GM19452 (cell line): ENCODE data around the gene GATA6.
"Not testable (repeated sequence)": the region's sequence is repeated elsewhere in the genome, so short reads cannot be mapped to it uniquely, and the experiment has no call there.

Source experiments
- ATAC-seq: cut with Tn5 transposase; IDR thresholded peaks from one replicate; pipeline ENCODE4 v1.9.1; 2021; ENCODE audit not compliant: unreplicated experiment

Gene GATA6

DNA sequence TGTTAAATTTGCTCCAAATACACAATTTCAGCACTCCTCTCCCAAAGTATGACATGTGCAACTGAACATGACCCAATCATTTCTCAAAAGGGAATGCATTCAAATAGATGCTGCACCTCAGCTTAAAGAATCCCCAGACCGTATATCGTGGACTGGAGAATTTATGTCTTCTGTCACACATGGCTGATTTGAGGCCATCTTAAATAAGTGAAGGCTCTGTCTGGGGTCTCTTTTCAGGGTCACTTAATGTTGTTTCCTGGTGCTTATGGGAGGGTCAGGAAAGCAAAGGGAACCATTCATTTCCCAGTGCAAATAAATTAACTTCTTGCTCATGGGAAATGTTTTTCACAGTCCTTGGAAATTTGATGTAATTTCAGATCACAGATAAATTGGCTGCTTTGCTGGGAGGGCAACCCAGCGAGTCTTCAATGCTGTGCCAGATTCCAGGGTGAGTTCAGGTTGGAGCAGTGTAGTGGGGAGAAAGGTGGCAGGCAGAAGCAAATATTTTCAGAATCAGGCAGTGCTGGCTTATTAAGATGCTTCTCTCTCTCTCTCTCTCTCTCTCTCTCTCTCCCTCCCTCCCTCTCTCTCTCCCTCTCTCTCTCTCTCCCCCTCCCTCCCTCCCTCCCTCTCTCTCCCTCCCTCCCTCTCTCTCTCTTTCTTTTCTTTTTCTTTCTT is 34.3 kb downstream of the GATA6 start:
- ATAC-seq = no peak

DNA sequence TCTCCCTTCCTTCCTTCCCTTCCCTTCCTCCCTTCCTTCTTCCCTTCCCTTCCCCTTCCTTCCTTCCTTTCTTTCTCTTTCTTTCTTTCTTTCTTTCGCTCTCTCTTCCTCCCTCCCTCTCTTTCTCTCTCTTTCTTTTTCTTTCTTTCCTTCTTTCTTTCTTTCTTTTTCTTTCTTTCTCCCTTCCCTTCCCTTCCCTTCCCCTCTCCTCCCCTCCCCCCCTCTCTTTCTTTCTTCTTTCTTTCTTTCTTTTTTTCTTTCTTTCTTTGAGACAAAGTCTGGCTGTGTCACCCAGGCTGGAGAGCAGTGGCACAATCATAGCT is 34.8 kb downstream of the GATA6 start:
- ATAC-seq = no peak

DNA sequence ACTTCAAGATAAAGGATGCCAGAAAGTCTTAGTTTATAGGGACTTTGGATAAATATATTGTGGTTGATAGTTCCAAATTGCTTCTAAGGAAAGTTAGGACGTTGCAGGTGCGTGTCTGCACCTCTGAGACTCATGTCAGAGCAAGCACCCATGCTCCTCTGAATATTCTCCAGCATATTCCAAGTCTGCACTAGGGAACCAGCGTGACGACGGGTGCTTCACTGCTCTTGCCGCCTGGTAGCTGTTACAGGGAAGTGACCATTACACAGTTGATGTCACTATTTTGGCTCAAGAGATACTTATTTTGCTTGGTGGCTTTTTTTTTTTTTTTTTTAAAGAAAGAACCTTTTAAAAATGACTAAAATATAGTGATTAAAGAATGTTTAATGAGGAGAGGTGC is 35.6 kb downstream of the GATA6 start:
- ATAC-seq = no peak

DNA sequence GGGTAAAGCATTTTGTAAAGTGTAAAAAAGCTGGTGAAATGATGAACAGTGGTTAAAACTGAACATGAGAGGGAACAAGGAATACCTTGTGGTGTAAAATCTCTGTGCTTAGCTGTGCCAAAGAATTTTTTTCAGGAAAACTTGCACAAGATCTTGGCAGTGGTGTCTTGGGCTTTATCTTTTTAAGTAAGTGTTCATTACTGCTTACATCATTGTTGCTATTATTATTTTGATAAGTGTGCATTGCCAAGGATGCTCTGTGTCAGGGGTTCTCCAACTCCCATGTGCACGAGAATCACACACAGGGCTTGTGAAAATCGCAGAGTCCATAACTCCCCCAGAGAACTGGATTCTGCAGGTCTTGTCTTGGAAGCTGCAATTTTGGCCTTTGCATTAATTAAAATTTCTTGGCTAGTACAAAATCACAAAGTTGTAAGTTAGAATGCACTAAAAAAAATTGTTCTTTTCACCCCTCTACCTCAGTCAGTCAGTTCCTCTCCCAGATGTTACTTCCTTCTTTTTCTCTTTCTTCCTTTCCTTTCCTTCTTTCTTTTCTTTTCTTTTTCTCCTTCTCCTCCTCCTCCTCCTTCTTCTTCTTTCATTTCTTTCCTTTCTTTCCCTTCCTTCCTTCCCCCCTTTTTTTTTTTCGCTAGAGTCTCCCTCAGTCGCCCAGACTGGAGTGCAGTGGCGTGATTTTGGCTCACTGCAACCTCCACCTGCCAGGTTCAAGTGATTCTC is 37.8 kb downstream of the GATA6 start:
- ATAC-seq = no peak

DNA sequence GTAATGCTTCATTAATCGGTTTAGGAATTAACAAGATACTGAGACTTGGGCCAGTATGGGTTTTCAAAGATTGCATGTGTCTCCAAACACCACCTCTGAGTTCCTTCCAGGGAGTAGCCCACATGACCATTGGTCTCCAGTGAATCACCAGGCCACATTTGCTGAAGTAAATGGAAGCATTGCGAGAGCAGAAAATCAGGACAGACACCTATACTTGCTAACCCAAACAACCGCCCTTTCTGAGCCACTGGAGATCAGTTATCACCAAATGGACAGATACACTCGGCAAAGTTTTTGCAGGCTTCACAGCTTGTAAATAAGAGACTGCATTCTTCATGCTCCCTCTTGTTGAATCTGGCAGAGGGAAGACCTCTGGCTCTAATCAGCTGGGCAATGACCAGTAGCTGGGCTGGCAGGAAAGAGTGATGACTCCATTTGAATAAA is 40.9 kb downstream of the GATA6 start:
- no peak for ATAC-seq

DNA sequence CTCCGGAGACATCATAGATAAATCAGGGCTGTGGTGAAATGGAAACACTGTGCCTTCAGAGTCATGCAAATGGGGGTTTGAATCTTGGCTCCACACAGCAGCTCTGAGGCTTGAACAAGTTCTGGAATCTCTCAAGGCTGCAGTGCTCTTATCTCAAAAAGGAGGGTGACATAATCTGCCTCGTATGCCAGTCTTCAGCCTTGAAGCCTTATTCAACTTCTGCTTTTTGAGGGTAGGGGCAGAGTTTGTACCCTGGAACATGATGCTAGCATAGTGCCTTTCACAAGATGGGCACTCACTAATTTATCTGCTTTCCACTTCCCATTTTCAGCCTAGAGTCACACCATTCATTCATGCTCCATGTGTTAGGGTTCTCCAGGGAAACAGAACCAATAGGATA is 42.3 kb downstream of the GATA6 start:
- ATAC-seq = no peak

DNA sequence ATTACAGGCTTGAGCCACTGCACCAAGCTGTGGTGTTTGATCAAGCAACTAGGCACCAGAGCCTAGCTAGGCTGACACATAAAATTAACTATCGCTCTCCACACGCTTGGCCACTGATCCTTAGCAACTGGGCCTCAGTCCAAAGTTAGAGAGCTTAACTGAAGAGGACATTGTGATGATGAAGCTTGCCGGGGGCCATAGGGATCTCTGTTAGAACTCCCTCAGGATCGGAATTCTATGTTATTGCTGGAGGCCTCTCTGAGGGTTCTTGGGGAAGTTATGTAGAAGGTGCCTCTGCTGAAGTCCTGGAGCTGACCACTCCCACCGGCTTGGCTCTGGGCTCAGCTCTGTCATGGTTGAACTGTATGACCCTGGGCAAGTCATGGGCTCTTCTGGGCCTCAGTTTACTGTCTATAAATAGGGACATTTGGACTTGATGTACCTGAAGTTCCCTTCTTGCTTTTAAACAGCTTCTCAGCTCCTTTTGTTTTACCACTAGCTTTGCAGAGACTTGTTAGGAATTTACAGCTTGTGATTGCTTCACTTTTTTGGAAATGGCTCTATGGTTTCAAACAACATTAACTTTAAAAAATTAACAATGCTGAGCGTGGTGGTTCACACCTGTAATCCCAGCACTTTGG is 44.1 kb downstream of the GATA6 start:
- ATAC-seq = no peak

DNA sequence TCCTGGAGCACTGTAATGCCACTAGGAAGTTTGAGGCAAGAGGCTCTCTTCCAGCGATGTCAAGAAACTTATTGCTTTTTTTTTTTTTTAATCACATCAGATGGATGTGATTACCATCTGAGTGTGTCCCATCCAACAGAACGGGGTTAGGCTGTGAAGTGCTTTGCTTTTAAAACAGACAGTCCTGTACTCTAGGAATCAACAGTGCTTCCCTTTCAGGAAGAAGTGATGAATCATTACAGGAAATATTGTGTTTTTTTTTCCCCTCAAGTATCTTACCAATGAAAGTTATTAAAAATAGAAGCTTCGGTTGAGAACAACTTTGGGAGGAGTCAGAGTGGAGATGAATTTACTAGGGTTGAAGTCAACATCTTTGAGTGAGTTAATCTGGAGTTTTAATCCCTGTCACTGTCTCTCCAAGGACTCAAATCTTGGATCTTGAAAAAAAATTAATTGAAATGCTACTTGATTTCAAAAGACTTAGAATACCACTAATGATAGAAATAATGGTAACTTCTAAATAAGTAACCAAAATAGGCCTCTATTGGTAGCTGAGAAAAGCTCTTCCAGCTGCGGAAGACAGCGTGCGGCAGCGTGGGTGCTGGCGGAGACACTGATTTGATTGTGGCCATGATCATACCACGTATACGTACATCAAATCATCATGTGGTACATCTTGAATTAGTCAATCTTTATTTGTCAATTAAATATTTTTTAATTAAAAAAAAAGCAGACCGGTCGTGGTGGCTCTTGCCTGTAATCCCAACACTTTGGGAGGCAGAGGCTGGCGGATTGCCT is 45.5 kb downstream of the GATA6 start:
- ATAC-seq = no peak

DNA sequence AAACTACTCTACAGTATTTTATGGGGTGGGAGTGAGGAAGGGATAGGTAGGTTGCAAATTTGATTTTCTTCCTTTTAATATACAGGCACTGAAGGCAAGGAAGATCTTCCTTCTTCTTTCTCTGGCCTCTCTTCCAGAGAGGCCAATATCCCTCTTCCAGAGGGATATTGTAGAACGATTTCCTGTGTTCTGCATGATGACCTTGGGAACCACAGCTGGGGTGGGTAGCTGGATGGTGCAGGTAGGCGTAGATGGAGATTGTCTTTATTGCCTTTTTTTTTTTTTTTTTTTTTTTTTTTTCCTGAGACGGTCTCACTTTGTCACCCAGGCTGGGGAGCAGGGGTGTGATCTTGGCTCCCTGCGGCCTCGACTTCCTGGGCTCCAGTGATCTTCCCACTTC is 49.4 kb downstream of the GATA6 start:
- no peak for ATAC-seq

DNA sequence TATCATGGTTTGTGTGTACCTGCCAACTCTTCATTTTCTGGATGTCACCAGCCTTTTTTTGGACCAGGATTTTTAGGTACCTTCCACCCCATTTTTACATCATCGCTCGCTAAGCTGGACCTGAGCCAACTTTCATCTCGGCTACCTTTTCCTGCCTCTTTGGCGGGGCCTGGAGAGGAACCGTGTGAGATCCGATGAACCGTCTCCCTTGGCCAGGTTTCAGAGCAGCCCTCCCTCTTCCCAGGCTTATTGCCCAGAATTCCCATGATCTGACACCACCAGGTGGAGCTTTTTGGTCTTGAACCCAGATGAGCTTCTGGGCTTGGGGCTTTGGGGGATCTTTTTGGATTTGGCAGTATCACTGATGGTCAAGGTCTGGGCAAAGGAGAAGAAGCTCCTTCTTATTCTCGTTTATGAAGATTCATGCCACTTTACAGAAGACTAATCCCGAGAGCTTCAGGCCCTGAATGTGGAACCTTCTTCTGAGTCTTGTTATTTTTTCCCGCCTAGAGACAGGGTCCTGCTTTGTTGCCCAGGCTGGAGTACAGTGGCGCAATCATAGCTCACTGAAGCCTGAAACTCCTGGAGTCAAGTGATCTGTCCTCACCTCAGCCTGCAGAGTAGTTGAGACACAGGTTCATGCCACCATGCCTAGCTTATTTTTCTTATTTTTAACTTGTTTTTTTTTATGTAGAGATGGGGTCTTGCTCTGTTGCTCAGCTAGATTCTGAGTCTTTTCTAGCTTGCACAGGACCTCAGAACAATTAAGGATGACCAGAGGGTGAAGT is 50.4 kb downstream of the GATA6 start:
- no peak for ATAC-seq

DNA sequence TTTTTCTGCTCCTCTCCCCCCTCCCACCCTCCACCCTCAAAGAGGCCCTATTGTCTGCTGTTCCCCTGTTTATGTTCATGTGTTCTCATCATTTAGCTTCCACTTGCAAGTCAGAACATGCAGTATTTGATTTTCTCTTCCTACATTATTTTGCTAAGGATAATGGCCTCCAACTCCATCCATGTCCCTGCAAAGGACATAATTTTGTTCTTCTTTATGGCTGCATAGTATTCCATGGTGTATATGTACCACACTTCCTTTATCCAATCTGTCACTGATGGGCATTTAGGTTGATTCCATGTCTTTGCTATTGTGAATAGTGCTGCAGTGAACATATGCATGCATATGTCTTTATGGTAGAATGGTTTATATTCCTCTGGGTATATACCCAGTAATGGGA is 51.2 kb downstream of the GATA6 start:
- ATAC-seq = not testable (repeated sequence)

DNA sequence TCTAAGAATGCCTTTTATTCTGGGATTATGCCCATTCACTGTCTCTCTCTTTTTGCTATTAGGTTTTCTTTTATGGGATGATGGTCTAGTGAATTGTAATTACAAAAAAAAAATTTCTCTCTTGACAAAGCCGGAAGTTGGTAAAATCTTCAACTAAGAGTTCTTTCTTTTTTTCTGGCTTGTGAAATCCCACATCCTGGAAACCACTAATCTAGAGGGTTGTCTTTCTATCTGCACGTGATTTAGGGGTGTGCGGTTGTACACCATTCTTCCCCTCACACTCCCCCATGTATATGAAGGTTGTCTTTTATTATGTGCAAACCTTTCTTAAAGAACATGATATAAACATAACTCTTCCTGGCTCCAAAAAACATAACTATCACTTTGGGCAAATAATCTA is 52.0 kb downstream of the GATA6 start:
- ATAC-seq = no peak

DNA sequence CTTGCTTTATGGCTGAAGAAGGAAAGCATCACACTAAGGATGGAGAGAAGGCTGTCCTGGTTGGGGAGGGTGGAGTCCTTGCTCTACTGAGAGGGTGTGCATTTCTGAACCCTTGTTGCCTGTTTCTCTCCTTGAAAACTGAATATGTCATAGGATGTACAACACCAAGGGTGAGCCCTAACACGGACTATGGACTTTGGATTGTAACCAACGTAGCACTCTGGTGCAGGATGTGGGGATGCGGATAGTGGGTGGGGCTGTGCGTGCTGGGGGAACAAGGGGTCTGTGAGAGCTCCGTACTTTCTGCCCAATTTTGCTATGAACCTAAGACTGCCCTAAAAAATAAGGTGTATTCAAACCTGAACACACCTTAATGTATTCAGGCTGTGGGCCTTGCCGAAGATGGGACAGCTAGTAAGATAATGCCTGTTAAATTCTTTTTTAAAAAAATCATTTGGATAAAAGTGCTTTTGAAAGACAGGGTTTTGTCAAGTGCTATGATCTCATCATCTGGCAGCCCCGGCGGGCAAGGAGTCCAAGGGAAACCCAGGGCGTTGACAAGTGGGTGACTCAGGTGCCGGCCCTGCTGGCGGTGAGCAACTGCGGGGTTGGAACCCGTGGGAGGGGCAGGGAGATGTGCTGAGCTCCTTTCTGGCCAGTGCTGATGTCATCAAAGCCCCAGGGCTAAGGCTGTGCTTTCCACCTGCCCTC is 54.0 kb downstream of the GATA6 start:
- no peak for ATAC-seq

DNA sequence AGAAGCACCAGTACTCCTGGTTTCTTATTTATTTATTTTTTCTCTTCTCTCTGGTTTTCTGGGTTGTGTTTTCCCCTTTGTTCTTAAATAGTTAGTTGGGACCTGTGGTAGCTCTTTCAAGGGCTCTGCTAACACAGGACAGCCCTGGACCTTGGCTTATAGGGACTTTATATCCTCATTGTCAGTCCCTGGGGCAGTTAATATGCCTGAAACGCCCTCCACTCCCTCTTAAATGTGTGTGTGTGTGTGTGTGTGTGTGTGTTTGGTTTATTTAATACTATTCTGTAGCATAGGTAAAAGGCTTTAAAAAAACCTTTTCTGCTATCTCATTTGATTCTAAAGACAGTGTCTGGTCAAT is 54.6 kb downstream of the GATA6 start:
- no peak for ATAC-seq

DNA sequence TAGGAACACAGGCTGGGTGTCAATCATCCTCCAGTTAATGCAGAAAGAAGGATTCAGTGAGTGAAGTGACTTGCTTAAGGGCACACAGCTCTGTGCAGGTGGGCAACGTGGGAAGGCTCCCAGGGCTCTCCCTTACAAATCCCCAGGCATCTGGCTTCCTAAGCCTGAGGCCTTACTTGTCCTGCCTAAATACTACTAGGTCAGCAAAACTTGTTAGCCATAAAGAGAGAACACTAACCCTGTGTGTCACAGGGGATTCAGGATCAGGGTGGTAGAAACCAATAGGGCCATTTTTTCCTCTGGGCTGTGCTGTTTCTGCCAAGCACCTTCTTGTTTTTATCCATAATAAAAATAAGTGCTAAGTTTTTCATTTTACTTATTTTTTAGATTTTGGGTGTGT is 55.0 kb downstream of the GATA6 start:
- no peak for ATAC-seq

DNA sequence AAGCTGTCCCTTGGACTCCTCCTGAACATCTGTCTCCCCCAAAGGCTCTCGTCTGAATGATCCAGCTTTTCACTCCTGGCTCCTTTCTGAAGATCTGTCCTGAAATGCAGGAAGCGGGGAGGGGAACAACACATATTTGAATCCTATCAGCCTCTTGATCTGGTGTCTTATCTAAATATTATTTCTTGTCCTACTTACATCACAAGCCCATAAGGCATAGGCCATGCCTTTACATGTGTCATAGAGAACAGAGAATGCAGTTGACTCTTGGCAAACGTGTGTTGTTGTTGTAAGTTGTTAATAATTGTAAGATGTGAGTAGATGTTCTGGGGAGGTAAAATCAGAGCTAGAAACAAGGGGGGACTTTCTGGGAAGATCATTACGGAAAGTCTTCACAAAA is 57.4 kb downstream of the GATA6 start:
- ATAC-seq = no peak

DNA sequence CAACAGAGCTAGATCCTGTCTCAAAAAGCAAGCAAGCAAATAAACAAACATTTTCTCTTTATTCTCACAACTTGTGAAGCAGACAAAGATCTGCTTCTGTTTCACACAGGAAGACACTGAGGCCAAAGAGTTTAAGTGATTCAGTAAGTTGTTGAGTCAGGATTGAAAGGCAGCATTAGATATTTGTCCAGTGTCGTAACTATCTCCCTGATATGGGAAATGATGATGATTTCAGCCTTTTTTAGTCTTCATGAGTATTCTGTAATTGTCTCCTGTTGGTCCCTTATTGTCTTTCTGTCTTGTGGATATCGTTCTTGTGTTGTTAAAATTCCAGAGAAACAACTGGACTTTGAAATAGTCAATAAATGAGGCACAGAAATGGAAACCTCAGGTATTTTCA is 59.6 kb downstream of the GATA6 start:
- ATAC-seq = no peak

DNA sequence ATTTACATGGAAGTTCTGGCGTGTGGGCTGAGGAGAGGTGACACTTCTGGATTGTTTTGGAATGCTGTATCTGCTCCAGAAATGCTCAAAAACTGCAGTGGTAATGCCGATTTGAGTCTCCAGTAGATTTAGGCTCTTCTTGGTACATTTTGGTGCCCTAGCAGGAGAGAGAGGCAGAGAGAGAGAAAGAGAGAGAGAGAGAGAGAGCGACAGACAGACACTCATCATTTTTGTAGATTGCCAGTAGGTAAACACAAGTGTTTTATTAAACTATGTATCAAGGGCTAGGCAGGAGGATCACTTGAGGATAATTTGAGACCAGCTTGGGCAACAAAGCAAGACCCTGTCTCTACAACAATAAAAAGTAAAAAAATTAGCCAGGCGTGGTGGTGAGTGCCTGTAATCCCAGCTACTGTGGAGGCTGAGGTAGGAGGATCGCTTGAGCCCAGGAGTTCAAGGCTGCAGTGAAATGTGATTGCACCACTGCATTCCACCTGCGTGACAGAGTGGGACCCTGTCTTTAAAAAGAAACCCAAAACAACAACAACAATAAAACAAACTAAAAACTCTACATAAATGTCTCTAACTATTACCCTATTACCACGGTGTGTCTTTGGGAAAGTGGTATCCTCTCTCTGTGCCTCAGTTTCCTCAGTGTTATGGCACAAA is 60.2 kb downstream of the GATA6 start:
- ATAC-seq = no peak

DNA sequence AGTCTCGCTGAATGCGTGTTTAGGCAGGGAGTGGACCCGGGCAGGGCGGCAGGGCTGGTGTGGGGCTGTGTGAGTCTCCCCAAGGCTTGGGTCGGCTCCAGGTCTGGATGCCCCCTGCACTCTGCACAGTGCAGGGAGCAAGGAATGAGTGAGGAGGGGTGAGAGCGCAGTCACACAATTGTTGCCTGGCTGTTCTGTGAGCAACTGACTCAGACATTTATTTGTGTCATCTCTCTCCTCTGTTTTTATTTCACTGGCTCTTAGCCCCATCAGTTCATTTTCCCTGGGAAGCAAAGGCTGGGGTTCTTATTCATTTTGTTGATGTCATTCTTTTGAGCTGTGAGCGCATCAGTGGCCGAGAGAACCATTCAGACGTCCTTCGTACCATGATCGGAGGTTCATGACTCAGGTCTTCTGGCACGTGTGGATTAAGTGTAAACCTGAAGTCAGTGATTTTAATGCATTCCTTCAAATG is 61.1 kb downstream of the GATA6 start:
- no peak for ATAC-seq

DNA sequence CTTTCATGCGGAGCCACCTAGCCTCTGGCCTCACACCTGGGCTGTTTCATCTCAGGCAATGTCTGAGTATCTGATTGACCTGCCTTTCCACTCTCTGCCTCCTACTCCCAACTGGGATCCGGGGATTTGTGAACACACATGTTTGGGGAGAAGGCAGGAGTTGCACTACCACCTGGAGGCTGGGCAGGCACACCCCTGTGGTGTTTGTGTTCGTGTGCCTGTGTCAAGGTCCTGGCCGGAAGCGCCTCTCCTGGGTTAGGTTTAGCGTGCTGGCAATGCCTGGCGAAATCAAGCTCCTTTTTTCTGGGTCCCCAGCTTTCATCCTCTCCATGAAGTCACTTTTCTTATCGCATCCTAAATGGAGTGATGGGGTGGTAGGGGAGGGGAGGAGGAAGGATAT is 63.9 kb downstream of the GATA6 start:
- ATAC-seq = no peak
